OCI-LY3 (cell line): Measurements from ENCODE around the gene NR6A1.

Source experiments
- H2AFZ ChIP-seq: fragments of 200-600, 300-600 bp; shearing (Covaris generic); 2 replicates; pipeline ENCODE4 v1.6.0; 2014; ENCODE audit warnings: antibody characterized with exemption, low read depth, low read length
- H3K27ac ChIP-seq: fragments of 200-600, 300-600 bp; sonication (generic); 2 replicates; pipeline ENCODE4 v1.5.1; 2014; ENCODE audit warnings: mild to moderate bottlenecking, low read length, moderate library complexity, mixed read lengths
- H3K27me3 ChIP-seq: fragments of 200-600, 300-600 bp; sonication (generic); 2 replicates; pipeline ENCODE4 v1.6.1; 2014; ENCODE audit warnings: low read depth, low read length, mixed read lengths
- H3K36me3 ChIP-seq: fragments of 200-600, 300-600 bp; sonication (generic); replicated peaks from 2 replicates; pipeline ENCODE3; 2014; ENCODE audit warnings: low read depth, low read length, mixed read lengths
- H3K4me1 ChIP-seq: fragments of 300-600, 200-600 bp; sonication (generic); 2 replicates; pipeline ENCODE4 v1.6.1; 2014; ENCODE audit warnings: low read length, mixed read lengths
- H3K4me2 ChIP-seq: fragments of 200-600, 300-600 bp; sonication (generic); 2 replicates; pipeline ENCODE4 v1.6.1; 2014; ENCODE audit warnings: low read length, mixed read lengths
- H3K4me3 ChIP-seq: fragments of 300-600, 200-600 bp; sonication (generic); 2 replicates; pipeline ENCODE4 v1.5.1; 2014; ENCODE audit warnings: antibody characterized with exemption, mild to moderate bottlenecking, low read length, moderate library complexity
- H3K79me2 ChIP-seq: fragments of 300-600, 200-600 bp; shearing (Covaris generic); 2 replicates; pipeline ENCODE4 v1.6.1; 2014; ENCODE audit warnings: mild to moderate bottlenecking, low read length, mixed read lengths
- H3K9ac ChIP-seq: fragments of 300-600, 200-600 bp; shearing (Covaris generic); 2 replicates; pipeline ENCODE4 v1.6.0; 2014; ENCODE audit warnings: mild to moderate bottlenecking, low read length, moderate library complexity
- H3K9me3 ChIP-seq: fragments of 200-600, 300-600 bp; shearing (Covaris generic); 2 replicates; pipeline ENCODE4 v1.6.1; 2014; ENCODE audit warnings: low read length, mixed read lengths; ENCODE audit not compliant: insufficient read depth
- H4K20me1 ChIP-seq: fragments of 200-600, 300-600 bp; sonication (generic); 2 replicates; pipeline ENCODE4 v1.6.1; 2016; ENCODE audit warnings: low read length, mixed read lengths; ENCODE audit not compliant: insufficient read depth
- EZH2phosphoT487 ChIP-seq: fragments of 200-600 bp; shearing (Covaris generic); IDR thresholded peaks from 2 replicates; pipeline ENCODE4 v1.6.1; 2018; ENCODE audit warnings: antibody characterized with exemption, mixed run types, low read depth
- TF ChIP-seq, protein P1 (sequence below): fragments of 200-600, 300-600 bp; sonication (generic); IDR thresholded peaks from 2 replicates; pipeline ENCODE4 v1.5.1; 2014; ENCODE audit warnings: antibody characterized with exemption, low read length, low read depth

The NR6A1 gene

DNA sequence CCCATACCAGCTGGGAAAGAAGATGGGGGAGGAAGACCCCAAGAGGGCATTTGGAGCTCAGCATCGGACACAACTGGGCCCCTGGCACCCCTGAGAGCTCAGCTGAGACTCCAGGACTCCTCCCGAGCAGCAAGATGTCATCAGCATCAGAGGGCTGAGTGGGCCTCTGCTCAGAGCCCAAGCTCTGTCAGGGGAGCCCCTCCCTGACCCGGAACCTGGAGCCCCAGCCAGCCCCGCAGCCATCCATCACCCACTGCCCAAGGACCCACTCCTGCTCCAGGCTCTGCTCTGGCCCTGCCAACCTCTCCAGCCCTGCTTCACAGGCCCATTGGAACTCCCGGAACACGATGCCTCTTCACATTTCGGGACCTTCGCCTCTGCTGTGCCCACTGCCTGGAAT is 273.7 kb downstream of the NR6A1 start:
- H3K4me1 ChIP-seq = peaks cover 6% of the 10 kb centered on the region; the same call in 1 of the 2 replicates
- TF ChIP-seq EZH2phosphoT487 = no peak
- TF ChIP-seq, protein P1, sequence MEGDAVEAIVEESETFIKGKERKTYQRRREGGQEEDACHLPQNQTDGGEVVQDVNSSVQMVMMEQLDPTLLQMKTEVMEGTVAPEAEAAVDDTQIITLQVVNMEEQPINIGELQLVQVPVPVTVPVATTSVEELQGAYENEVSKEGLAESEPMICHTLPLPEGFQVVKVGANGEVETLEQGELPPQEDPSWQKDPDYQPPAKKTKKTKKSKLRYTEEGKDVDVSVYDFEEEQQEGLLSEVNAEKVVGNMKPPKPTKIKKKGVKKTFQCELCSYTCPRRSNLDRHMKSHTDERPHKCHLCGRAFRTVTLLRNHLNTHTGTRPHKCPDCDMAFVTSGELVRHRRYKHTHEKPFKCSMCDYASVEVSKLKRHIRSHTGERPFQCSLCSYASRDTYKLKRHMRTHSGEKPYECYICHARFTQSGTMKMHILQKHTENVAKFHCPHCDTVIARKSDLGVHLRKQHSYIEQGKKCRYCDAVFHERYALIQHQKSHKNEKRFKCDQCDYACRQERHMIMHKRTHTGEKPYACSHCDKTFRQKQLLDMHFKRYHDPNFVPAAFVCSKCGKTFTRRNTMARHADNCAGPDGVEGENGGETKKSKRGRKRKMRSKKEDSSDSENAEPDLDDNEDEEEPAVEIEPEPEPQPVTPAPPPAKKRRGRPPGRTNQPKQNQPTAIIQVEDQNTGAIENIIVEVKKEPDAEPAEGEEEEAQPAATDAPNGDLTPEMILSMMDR = no peak
- no peak overlapping the region for H3K4me3 ChIP-seq
- H3K9me3 ChIP-seq = no peaks in the 10 kb centered on the region
- no peak overlapping the region for H3K4me2 ChIP-seq
- no peak overlapping the region for H2AFZ ChIP-seq
- H4K20me1 ChIP-seq = no peaks in the 10 kb centered on the region
- no peaks in the 10 kb centered on the region for H3K36me3 ChIP-seq
- no peak overlapping the region for H3K27ac ChIP-seq
- H3K9ac ChIP-seq = no peak overlapping the region
- no peaks in the 10 kb centered on the region for H3K27me3 ChIP-seq
- no peaks in the 10 kb centered on the region for H3K79me2 ChIP-seq

DNA sequence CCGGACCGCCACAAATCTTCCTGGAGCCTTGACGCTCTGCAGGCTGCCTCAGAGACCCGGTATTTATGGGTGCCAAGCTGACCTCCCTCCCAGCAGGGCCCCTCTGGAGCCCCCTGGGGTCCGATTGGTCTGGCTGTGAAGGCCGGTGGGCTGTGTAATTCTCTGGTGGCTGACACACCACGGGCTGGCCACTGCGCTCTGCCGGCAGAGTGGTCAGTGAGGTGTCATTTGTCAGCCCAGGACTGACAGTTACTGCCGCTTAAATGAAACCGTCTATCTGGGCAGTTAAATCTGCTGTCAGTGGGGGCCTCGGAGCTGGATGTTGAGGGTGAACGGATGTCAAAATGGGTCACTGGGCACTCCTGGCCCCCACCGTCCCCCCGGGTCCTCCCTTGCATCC is 274.6 kb downstream of the NR6A1 start:
- no peaks in the 10 kb centered on the region for H3K36me3 ChIP-seq
- no peaks in the 10 kb centered on the region for H4K20me1 ChIP-seq
- no peak for TF ChIP-seq EZH2phosphoT487
- TF ChIP-seq, protein P1 = no peak
- no peaks in the 10 kb centered on the region for H3K9me3 ChIP-seq
- H3K4me1 ChIP-seq = peaks cover 6% of the 10 kb centered on the region; the same call in 1 of the 2 replicates
- 0 out of 2 replicates have a peak, but pooled peaks cover 3% of the 10 kb centered on the region for H3K27me3 ChIP-seq
- H3K79me2 ChIP-seq = no peaks in the 10 kb centered on the region
- H3K4me3 ChIP-seq = no peak overlapping the region
- H3K4me2 ChIP-seq = no peak overlapping the region
- H3K27ac ChIP-seq = no peak overlapping the region
- H2AFZ ChIP-seq = no peak overlapping the region
- no peak overlapping the region for H3K9ac ChIP-seq

DNA sequence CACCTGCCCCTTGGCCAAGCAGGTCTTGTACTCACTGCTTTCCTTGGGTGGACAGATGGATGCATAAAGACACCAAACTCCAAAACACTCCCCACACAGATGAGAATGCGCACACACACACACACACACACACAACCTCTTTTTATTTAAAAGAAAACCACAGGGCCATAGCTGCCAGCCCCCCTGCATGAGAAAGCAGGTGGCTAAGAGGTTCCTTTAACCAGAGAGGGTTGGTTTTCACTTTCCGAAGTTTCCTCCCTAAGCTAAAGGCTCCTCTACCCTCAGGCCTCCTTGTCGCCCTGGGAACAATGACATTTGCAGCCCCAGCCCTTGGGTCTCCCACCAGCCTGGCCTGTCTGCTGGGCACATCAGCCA is 275.0 kb downstream of the NR6A1 start:
- Histone ChIP-seq H3K4me3 (no peak overlapping the region), H3K36me3 (no peaks in the 10 kb centered on the region), H4K20me1 (no peaks in the 10 kb centered on the region), H3K79me2 (no peaks in the 10 kb centered on the region), H3K27me3 (0 out of 2 replicates have a peak, but pooled peaks cover 3% of the 10 kb centered on the region), H3K27ac (no peak overlapping the region), H3K4me2 (no peak overlapping the region), H3K9ac (no peak overlapping the region), H3K4me1 (peaks cover 4% of the 10 kb centered on the region; the same call in 1 of the 2 replicates), H3K9me3 (no peaks in the 10 kb centered on the region), H2AFZ (no peak overlapping the region)
- no peak for TF ChIP-seq EZH2phosphoT487
- TF ChIP-seq, protein P1 = no peak

DNA sequence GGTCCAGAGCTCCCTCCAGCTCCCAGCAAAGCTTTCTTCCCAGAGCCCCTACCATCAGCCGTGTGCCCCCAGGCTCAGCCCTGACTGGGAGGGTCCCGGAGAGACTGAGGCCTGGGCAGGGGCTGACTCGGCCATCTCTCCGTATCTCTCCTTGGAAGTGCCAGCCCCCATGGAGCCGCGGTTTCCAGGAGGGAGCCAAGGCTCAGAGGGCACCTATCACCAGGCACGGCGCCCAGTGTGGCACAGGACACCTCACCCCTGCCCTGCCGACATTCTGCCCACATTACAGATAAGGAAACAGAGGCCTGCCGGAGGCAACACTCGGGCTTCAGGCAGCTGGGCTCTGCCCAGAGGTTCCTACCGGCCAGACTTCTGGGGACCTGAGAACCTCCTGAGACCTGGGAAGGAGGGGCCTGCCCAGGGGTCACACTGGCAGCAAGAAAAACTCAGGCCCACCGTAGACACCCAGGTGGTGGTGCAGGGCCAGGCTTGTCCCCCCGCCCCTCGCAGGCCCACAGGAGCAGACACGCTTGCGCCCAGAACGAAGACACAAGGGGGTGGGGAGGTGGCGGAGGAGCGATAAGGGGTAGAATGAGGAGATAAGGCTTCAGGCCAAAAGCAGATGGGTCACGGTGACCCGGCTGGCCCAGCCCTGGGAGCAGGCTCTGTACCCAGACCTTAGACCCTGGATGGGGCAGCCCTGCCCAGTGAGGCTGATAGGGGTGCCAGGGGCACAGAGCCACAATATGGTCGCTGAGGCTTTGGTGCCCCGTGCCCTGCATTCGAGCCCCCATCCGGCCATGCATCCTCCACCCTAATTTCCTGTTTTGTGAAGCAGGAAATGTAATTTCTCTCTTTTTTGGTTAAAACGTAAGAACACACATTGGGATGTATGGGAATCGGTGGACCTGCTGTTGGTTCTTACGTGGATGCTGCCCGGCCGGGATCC is 275.7 kb downstream of the NR6A1 start:
- Histone ChIP-seq H3K9ac (no peak overlapping the region), H3K9me3 (no peaks in the 10 kb centered on the region), H2AFZ (no peak overlapping the region), H3K4me3 (no peak overlapping the region), H3K79me2 (no peaks in the 10 kb centered on the region), H3K4me2 (no peak overlapping the region), H4K20me1 (no peaks in the 10 kb centered on the region), H3K4me1 (no peaks in the 10 kb centered on the region), H3K27me3 (0 out of 2 replicates have a peak, but pooled peaks cover 3% of the 10 kb centered on the region), H3K36me3 (no peaks in the 10 kb centered on the region), H3K27ac (no peak overlapping the region)
- no peak for TF ChIP-seq EZH2phosphoT487
- TF ChIP-seq, protein P1 = no peak
